HCT116 (cell line): Measurements from ENCODE around the gene ALK. TPM values are rescaled to one million over a fixed set of nuclear protein-coding genes. Genes with fewer than 3 reads are reported as not detected.

ENCODE experiments used
- ATAC-seq: fragments of 200-7000 bp; cut with Tn5 transposase; 2 replicates; pipeline ENCODE4 v1.9.1; 2020; ENCODE audit warnings: mild to moderate bottlenecking, moderate library complexity
- BruUV-seq: library from RNA; stranded (reverse); fragments of 400-500 nt; replicated peaks from 2 replicates; lab custom pipeline; 2021; lab: Mats Ljungman, UMichigan
- CTCF ChIA-PET: fragments of 300-600 bp; sonication (Branson Sonifier 250); formaldehyde crosslinking; loops from one replicate; lab custom pipeline; 2021; ENCODE audit warnings: antibody characterized with exemption; lab: Charles Lee
- POLR2A ChIA-PET: fragments of 300-600, 350-600 bp; sonication (Branson Sonifier 250); formaldehyde crosslinking; loops from one replicate; lab custom pipeline; 2021; ENCODE audit warnings: antibody characterized with exemption; lab: Charles Lee
- RAD21 ChIA-PET, 2 experiments: fragments of 300-600 bp; sonication (Branson Sonifier 250); formaldehyde crosslinking; loops; one replicate each; lab custom pipeline; 2023; ENCODE audit warnings: low total read pairs in 2 of 2; ENCODE audit not compliant: uncharacterized antibody in 2 of 2, unreplicated experiment in 2 of 2, low non-redundant PET in 1 of 2; lab: Charles Lee
- DNase-seq: peaks from one replicate; pipeline ENCODE4 v3.0.0-alpha.2; 2010; ENCODE audit warnings: low read depth, low spot score
- H2AFZ ChIP-seq: fragments of 200-600 bp; shearing (Covaris generic), sonication (generic); 2 replicates; pipeline ENCODE4 v1.6.1; 2017; ENCODE audit warnings: low read depth, mixed run types, mixed read lengths, antibody characterized with exemption, low read length; ENCODE audit not compliant: poor library complexity, severe bottlenecking
- H3K27ac ChIP-seq: 2 replicates; pipeline ENCODE4 v1.5.1; 2012; ENCODE audit warnings: low read depth, low read length
- H3K27me3 ChIP-seq: fragments of 200-600 bp; sonication (generic); 2 replicates; pipeline ENCODE4 v1.6.1; 2016; ENCODE audit warnings: mixed run types, low read length, mixed read lengths; ENCODE audit not compliant: insufficient read depth
- H3K36me3 ChIP-seq, 2 experiments: fragments of 200-500 bp in 1 of 2; fragments of 200-600 bp in 1 of 2; sonication (Bioruptor generic) in 1 of 2; sonication (generic) in 1 of 2; 2 replicates each; pipeline versions ENCODE4 v1.5.1 to v1.6.1; 2014 to 2016; ENCODE audit warnings: low read length in 2 of 2, inconsistent platforms in 1 of 2, mixed read lengths in 1 of 2, mixed run types in 1 of 2; ENCODE audit not compliant: insufficient read depth in 2 of 2, control insufficient read depth in 1 of 2
- H3K4me1 ChIP-seq, 2 experiments: fragments of 200-600 bp in 1 of 2; sonication (generic) in 1 of 2; 2 replicates each; pipeline versions ENCODE4 v1.5.1 to v1.6.1; 2012 to 2017; ENCODE audit warnings: low read length in 2 of 2, inconsistent platforms in 1 of 2, mild to moderate bottlenecking in 1 of 2, mixed read lengths in 1 of 2, mixed run types in 1 of 2, moderate library complexity in 1 of 2; ENCODE audit not compliant: insufficient read depth in 2 of 2, control insufficient read depth in 1 of 2
- H3K4me2 ChIP-seq: fragments of 200-600 bp; sonication (generic); 2 replicates; pipeline ENCODE4 v1.6.1; 2017; ENCODE audit warnings: mixed run types, low read length, mixed read lengths
- H3K4me3 ChIP-seq, 2 experiments: fragments of 200-600 bp in 1 of 2; sonication (generic) in 1 of 2; replicated peaks in 1 of 2; 2 replicates each; pipeline ENCODE4 v1.5.1; 2011 to 2016; ENCODE audit warnings: low read length in 2 of 2, control low read depth in 1 of 2, low read depth in 1 of 2, mild to moderate bottlenecking in 1 of 2, mixed read lengths in 1 of 2, mixed run types in 1 of 2
- H3K79me2 ChIP-seq: fragments of 200-600 bp; sonication (generic); 2 replicates; pipeline ENCODE4 v1.6.1; 2017; ENCODE audit warnings: mild to moderate bottlenecking, mixed run types, low read length, moderate library complexity, mixed read lengths; ENCODE audit not compliant: insufficient read depth
- H3K9ac ChIP-seq: fragments of 200-600 bp; sonication (generic); 2 replicates; pipeline ENCODE4 v1.6.1; 2016; ENCODE audit warnings: low read length, mixed read lengths
- H3K9me2 ChIP-seq: fragments of 200-600 bp; sonication (generic), shearing (Covaris generic); 2 replicates; pipeline ENCODE4 v1.6.1; 2017; ENCODE audit warnings: mixed run types, mild to moderate bottlenecking, moderate library complexity; ENCODE audit not compliant: insufficient read depth
- H3K9me3 ChIP-seq, 2 experiments: fragments of 200-500 bp in 1 of 2; fragments of 200-600 bp in 1 of 2; sonication (Bioruptor generic) in 1 of 2; sonication (generic) in 1 of 2; 2 replicates each; pipeline ENCODE4 v1.6.1; 2014 to 2017; ENCODE audit warnings: low read length in 2 of 2, mixed read lengths in 2 of 2, inconsistent platforms in 1 of 2, low read depth in 1 of 2, mild to moderate bottlenecking in 1 of 2, mixed run types in 1 of 2, moderate library complexity in 1 of 2; ENCODE audit not compliant: control insufficient read depth in 1 of 2, insufficient read depth in 1 of 2
- H4K20me1 ChIP-seq: fragments of 200-600 bp; sonication (generic), shearing (Covaris generic); 2 replicates; pipeline ENCODE4 v1.6.1; 2017; ENCODE audit warnings: mixed run types, mild to moderate bottlenecking, moderate library complexity; ENCODE audit not compliant: insufficient read depth
- CBX3 ChIP-seq: IDR thresholded peaks from 2 replicates; pipeline ENCODE4 v1.6.1; 2012; ENCODE audit warnings: low read depth
- CEBPB ChIP-seq: IDR thresholded peaks from 2 replicates; pipeline ENCODE4 v1.6.1; 2012; ENCODE audit warnings: low read depth
- ELF1 ChIP-seq: IDR thresholded peaks from 2 replicates; pipeline ENCODE4 v1.6.1; 2012; ENCODE audit warnings: low read depth, borderline replicate concordance
- EZH2phosphoT487 ChIP-seq: fragments of 200-600 bp; IDR thresholded peaks from 2 replicates; pipeline ENCODE4 v1.6.1; 2018; ENCODE audit warnings: antibody characterized with exemption, borderline replicate concordance
- FOSL1 ChIP-seq: IDR thresholded peaks from 2 replicates; pipeline ENCODE4 v1.6.1; 2012; ENCODE audit warnings: low read depth
- JUND ChIP-seq: IDR thresholded peaks from 2 replicates; pipeline ENCODE4 v1.6.1; 2012
- POLR2A ChIP-seq: IDR thresholded peaks from 2 replicates; pipeline ENCODE4 v1.7.0; 2011; ENCODE audit warnings: borderline replicate concordance; ENCODE audit not compliant: insufficient read depth, insufficient read length; ENCODE audit errors: extremely low read depth
- POLR2AphosphoS5 ChIP-seq: IDR thresholded peaks from 2 replicates; pipeline ENCODE4 v1.6.1; 2011; ENCODE audit warnings: mild to moderate bottlenecking, low read depth, low read length, moderate library complexity
- RAD21 ChIP-seq: IDR thresholded peaks from 2 replicates; pipeline ENCODE4 v1.6.1; 2012; ENCODE audit warnings: low read depth, mild to moderate bottlenecking
- REST ChIP-seq: IDR thresholded peaks from 2 replicates; pipeline ENCODE4 v1.6.1; 2012; ENCODE audit warnings: low read depth
- SIN3A ChIP-seq: IDR thresholded peaks from 2 replicates; pipeline ENCODE4 v1.6.1; 2012; ENCODE audit warnings: low read depth
- SP1 ChIP-seq: IDR thresholded peaks from 2 replicates; pipeline ENCODE4 v1.6.1; 2012; ENCODE audit warnings: low read depth
- SRF ChIP-seq: IDR thresholded peaks from 2 replicates; pipeline ENCODE4 v1.6.1; 2012; ENCODE audit warnings: low read depth
- YY1 ChIP-seq: IDR thresholded peaks from 2 replicates; pipeline ENCODE4 v1.6.1; 2011; ENCODE audit warnings: low read length, low read depth, moderate library complexity, mild to moderate bottlenecking; ENCODE audit not compliant: insufficient replicate concordance; ENCODE audit errors: extremely low read depth
- ZBTB33 ChIP-seq: IDR thresholded peaks from 2 replicates; pipeline ENCODE4 v1.6.1; 2011; ENCODE audit warnings: mild to moderate bottlenecking, low read length, moderate library complexity; ENCODE audit not compliant: insufficient replicate concordance; ENCODE audit errors: extremely low read depth
- ZFX ChIP-seq: fragments of 450-650 bp; IDR thresholded peaks from 2 replicates; pipeline ENCODE4 v1.6.1; 2017
- ZNF274 ChIP-seq: fragments of 200-500 bp; sonication (Bioruptor generic); IDR thresholded peaks from 2 replicates; pipeline ENCODE4 v1.6.1; 2014; ENCODE audit warnings: mild to moderate bottlenecking, low read depth, low read length, inconsistent platforms
- intact Hi-C: fragments of 100-400 bp; cut with micrococcal nuclease; formaldehyde crosslinking; loops from 2 replicates; pipeline ENCODE4 v1.10.0; 2022
- total RNA-seq: library from RNA; stranded (reverse); gene quantifications from one replicate; pipeline ENCODE4 v1.2.1, GENCODE V29; 2021; ENCODE audit not compliant: unreplicated experiment
- TF ChIP-seq, protein P1 (sequence below): IDR thresholded peaks from 2 replicates; pipeline ENCODE4 v1.6.1; 2012
- TF ChIP-seq, protein P2 (sequence below): IDR thresholded peaks from 2 replicates; pipeline ENCODE4 v1.6.1; 2012

ALK gene
- total RNA-seq, 1 experiment from 2014 or later, result not detected

- intact Hi-C loops, result no loop called here
- no peaks in the 10 kb centered on the region for H3K79me2 ChIP-seq
- no peaks in the 10 kb centered on the region for H3K4me1 ChIP-seq
- H2AFZ ChIP-seq, result no peak overlapping the region
- TF ChIP-seq ZFX (no peak), CBX3 (no peak), SRF (no peak), POLR2A (no peak), CEBPB (no peak), REST (no peak), ZBTB33 (no peak), FOSL1 (no peak), ZNF274 (no peak), SIN3A (no peak), RAD21 (no peak), EZH2phosphoT487 (no peak), SP1 (no peak), YY1 (no peak), JUND (no peak), ELF1 (no peak), POLR2AphosphoS5 (no peak)
- TF ChIP-seq, protein P1, sequence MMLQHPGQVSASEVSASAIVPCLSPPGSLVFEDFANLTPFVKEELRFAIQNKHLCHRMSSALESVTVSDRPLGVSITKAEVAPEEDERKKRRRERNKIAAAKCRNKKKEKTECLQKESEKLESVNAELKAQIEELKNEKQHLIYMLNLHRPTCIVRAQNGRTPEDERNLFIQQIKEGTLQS, result no peak
- TF ChIP-seq, protein P2, sequence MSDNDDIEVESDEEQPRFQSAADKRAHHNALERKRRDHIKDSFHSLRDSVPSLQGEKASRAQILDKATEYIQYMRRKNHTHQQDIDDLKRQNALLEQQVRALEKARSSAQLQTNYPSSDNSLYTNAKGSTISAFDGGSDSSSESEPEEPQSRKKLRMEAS, result no peak
- TF ChIP-seq, all 23 proteins: peak for 0
- Histone ChIP-seq H3K27ac (no peak overlapping the region), H4K20me1 (no peaks in the 10 kb centered on the region), H3K9me2 (no peaks in the 10 kb centered on the region), H3K27me3 (peaks cover 90% of the 10 kb centered on the region), H3K4me3 (no peak overlapping the region), H3K9me3 (no peaks in the 10 kb centered on the region), H3K4me2 (no peak overlapping the region), H3K9ac (no peak overlapping the region), H3K36me3 (no peaks in the 10 kb centered on the region)
- no peak for ATAC-seq
- DNase-seq, result no peak
- RAD21 ChIA-PET, result no interaction called here
- CTCF ChIA-PET, result no interaction called here
- POLR2A ChIA-PET, result no interaction called here
- BruUV-seq, result no TSS peak
Observed at GRCh38 chr2:29349316-29350030, 571.9 kb downstream of the ALK start.
